Suprapubic skin (tissue), 4 donors: ENCODE measurements around the gene MARF1. TPM values are rescaled to one million over a fixed set of nuclear protein-coding genes. Genes with fewer than 3 reads are reported as not detected.
"Not testable (repeated sequence)": the region's sequence is repeated elsewhere in the genome, so short reads cannot be mapped to it uniquely, and the experiment has no call there.

Experiments used
- DNase-seq, 2 donors: peaks; one replicate each; pipeline ENCODE4 v3.0.0-alpha.2; 2019; ENCODE audit warnings: low spot score in 2 of 2
- H3K27ac ChIP-seq: fragments of 200-600 bp; sonication (generic); one replicate; pipeline ENCODE4 v1.5.1; 2019
- H3K27me3 ChIP-seq: fragments of 200-600 bp; sonication (generic); one replicate; pipeline ENCODE4 v1.5.1; 2019
- H3K36me3 ChIP-seq: fragments of 200-600 bp; sonication (generic); one replicate; pipeline ENCODE4 v1.5.1; 2019
- H3K4me1 ChIP-seq: fragments of 200-600 bp; sonication (generic); one replicate; pipeline ENCODE4 v1.5.1; 2019
- H3K4me3 ChIP-seq: fragments of 200-600 bp; sonication (generic); one replicate; pipeline ENCODE4 v1.5.1; 2019; ENCODE audit warnings: mild to moderate bottlenecking
- H3K9me3 ChIP-seq: fragments of 200-600 bp; sonication (generic); one replicate; pipeline ENCODE4 v1.5.1; 2019
- EP300 ChIP-seq: sonication (generic); formaldehyde crosslinking; IDR thresholded peaks from one replicate; pipeline ENCODE4 v1.6.1; 2017; ENCODE audit warnings: antibody characterized with exemption
- POLR2A ChIP-seq, 2 donors: fragments of 450-650 bp; IDR thresholded peaks; one replicate each; pipeline ENCODE4 v1.6.1; 2017; ENCODE audit warnings: antibody characterized with exemption in 2 of 2, mild to moderate bottlenecking in 2 of 2, moderate library complexity in 2 of 2
- POLR2AphosphoS5 ChIP-seq, 3 donors: sonication (generic); formaldehyde crosslinking; IDR thresholded peaks; one replicate each; pipeline ENCODE4 v1.6.1; 2017; ENCODE audit warnings: antibody characterized with exemption in 3 of 3
- WGBS: methylation state at CpG from one replicate; pipeline ENCODE4 v1.1.5; 2018; 5-methylcytosine and 5-hydroxymethylcytosine counted together
- total RNA-seq, 4 donors: library from RNA; depleted of rRNA; stranded (reverse); fragments of >200 nt; gene quantifications; one replicate each; pipeline ENCODE4 v1.1.0, GENCODE V29; 2016
- TF ChIP-seq, protein P1 (sequence below), 2 donors: fragments of 200-600 bp in 1 of 2; fragments of 450-650 bp in 1 of 2; sonication (generic) in 1 of 2; IDR thresholded peaks; one replicate each; pipeline ENCODE4 v1.5.1; 2016 to 2019; ENCODE audit warnings: antibody characterized with exemption in 2 of 2, mild to moderate bottlenecking in 1 of 2, moderate library complexity in 1 of 2

The MARF1 gene
- total RNA-seq, 4 donors from 2014 or later = 36.2 to 117 (median 44.2) TPM

DNA sequence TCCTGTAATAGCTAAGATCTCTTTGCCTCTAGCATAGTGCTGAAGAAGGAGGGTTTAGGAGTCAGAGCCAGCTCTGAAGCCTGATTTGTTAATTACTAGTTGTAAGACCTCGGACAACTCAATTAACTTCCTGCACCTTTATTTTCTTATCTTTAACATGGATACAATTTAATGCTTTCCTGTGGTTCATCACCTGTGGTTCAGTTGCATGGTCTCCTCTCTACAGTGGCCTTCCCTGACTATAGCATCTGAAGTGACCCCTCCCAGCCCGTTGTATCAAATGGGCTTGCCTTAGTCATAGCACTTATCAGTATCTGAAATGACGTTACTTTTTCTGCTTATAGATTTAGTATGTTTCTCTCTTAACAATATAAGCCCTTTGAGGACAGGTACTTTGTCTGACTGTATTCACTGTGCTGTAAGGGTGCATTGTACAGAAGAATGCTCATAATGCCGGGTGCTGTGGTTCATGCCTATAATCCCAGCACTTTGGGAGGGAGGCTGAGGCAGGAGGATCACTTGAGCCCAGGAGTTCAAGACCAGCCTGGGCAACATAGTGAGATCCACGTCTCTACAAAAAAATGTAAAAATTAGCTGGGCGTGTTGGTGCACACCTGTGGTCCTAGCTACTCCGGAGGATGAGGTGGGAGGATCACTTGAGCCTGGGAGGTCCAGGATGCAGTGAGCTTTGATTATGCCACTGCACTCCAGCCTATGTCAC, 4.5 kb upstream of the MARF1 start:
- no peaks in the 10 kb centered on the region for H3K9me3 ChIP-seq
- DNase-seq = no peak
- peaks cover 3% of the 10 kb centered on the region for H3K36me3 ChIP-seq
- H3K4me1 ChIP-seq = peaks cover 44% of the 10 kb centered on the region
- no peak overlapping the region for H3K4me3 ChIP-seq
- 67% methylated on average over 7 of the region's 7 CpGs for WGBS
- no peaks in the 10 kb centered on the region for H3K27me3 ChIP-seq
- no peak overlapping the region for H3K27ac ChIP-seq
- no peak for TF ChIP-seq POLR2AphosphoS5 (IDR thresholded peaks at IDR 0.05)

- peaks cover 41% of the 10 kb centered on the region for H3K4me1 ChIP-seq
- not testable (repeated sequence) for H3K36me3 ChIP-seq, H3K9me3 ChIP-seq, H3K27me3 ChIP-seq, H3K4me3 ChIP-seq, H3K27ac ChIP-seq, DNase-seq
- WGBS = 71% methylated on average over 13 of the region's 13 CpGs
Observed at GRCh38 chr16:15646557-15647293, 3.8 kb upstream of the MARF1 start.

DNA sequence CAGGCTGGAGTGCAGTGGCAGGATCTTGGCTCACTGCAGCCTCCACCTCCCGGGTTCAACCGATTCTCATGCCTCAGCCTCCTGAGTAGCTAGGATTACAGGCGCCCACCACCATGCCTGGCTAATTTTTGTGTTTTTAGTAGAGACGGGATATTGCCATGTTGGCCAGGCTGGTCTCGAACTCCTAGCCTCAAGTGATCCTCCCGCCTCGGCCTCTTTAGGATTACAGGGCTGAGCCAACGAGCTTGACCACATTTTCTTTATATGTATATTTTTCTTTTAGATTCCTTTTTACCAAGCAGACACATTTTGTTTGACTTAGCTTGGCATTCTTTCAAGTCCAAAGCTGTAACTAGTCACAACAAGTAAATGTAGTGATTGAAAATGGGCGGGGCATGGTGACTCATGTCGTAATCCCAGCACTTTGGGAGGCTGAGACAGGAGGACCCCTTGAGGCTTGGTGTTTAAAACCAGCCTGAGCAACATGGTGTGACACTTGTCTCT, 2.1 kb upstream of the MARF1 start:
- Histone ChIP-seq H3K27ac (peak overlapping the region; percentile 99), H3K4me1 (peaks cover 46% of the 10 kb centered on the region)
- not testable (repeated sequence) for H3K27me3 ChIP-seq, H3K36me3 ChIP-seq, DNase-seq, H3K9me3 ChIP-seq, H3K4me3 ChIP-seq
- WGBS = 56% methylated on average over 10 of the region's 10 CpGs

DNA sequence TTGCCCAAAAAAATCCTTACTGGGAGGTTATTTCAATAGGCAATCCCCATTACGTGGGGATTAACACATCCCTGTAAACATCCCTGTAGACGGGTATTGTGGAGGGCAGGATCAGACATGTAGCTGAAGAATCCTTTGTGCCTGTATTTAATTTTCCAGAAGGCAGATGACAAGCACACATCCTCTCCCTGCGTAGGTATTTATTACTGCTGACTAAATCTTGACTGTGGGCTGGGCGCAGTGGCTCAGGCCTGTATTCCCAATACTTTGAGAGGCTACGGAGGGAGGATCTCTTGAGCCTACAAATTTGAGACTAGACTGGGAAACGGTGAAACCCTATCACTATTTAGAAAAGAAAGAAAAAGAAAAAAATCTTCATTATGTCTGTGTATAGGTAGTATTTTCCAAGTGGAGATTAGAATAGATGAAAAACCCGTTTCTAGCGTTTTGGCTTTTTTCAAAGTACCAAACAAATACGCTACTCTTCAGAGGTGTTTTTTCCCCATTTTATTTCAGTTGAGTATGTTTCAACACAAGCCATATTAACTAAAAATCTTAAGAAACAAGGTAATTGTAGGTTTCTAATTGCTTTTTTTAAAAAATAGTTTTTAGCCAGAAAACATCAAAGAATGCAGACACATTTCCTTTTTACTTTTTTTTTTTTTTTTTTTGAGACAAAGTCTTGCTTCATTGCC, 1.5 kb upstream of the MARF1 start:
- Histone ChIP-seq H3K27me3 (no peaks in the 10 kb centered on the region), H3K27ac (peak overlapping the region; percentile 99), H3K9me3 (no peaks in the 10 kb centered on the region), H3K4me1 (peaks cover 42% of the 10 kb centered on the region), H3K4me3 (peak overlapping the region; percentile 97), H3K36me3 (peaks cover 8% of the 10 kb centered on the region)
- no peak for DNase-seq
- TF ChIP-seq POLR2A (IDR thresholded peaks at IDR 0.05) (no peak), POLR2AphosphoS5 (IDR thresholded peaks at IDR 0.05) (peak in 1 of 3 donors; percentile 55)
- 42% methylated on average over 9 of the region's 9 CpGs for WGBS

DNA sequence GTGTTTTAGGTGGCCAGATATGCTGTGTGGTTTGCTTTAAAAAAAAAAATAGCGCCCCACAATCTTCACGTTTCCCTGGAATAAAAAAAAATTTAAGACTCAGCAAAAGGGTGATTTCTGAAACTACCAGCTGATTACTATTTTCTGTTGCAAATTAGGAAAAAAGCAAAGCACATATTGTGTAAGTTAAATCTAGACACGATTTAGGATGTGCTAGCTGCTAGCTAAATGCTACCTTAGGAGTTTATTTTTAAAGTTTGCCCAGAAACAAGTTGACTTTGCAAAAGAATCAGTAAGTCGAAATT, 944 bp upstream of the MARF1 start:
- H3K9me3 ChIP-seq = no peaks in the 10 kb centered on the region
- H3K4me3 ChIP-seq = peak overlapping the region; percentile 97
- peaks cover 13% of the 10 kb centered on the region for H3K36me3 ChIP-seq
- no peaks in the 10 kb centered on the region for H3K27me3 ChIP-seq
- TF ChIP-seq, protein P1, sequence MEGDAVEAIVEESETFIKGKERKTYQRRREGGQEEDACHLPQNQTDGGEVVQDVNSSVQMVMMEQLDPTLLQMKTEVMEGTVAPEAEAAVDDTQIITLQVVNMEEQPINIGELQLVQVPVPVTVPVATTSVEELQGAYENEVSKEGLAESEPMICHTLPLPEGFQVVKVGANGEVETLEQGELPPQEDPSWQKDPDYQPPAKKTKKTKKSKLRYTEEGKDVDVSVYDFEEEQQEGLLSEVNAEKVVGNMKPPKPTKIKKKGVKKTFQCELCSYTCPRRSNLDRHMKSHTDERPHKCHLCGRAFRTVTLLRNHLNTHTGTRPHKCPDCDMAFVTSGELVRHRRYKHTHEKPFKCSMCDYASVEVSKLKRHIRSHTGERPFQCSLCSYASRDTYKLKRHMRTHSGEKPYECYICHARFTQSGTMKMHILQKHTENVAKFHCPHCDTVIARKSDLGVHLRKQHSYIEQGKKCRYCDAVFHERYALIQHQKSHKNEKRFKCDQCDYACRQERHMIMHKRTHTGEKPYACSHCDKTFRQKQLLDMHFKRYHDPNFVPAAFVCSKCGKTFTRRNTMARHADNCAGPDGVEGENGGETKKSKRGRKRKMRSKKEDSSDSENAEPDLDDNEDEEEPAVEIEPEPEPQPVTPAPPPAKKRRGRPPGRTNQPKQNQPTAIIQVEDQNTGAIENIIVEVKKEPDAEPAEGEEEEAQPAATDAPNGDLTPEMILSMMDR (IDR thresholded peaks at IDR 0.05) = no peak
- no peak for TF ChIP-seq POLR2AphosphoS5 (IDR thresholded peaks at IDR 0.05)
- TF ChIP-seq EP300 = no peak
- TF ChIP-seq POLR2A (IDR thresholded peaks at IDR 0.05) = no peak
- DNase-seq = no peak
- peaks cover 41% of the 10 kb centered on the region for H3K4me1 ChIP-seq
- 6% methylated on average over 4 of the region's 4 CpGs for WGBS
- peak overlapping the region; percentile 99 for H3K27ac ChIP-seq

DNA sequence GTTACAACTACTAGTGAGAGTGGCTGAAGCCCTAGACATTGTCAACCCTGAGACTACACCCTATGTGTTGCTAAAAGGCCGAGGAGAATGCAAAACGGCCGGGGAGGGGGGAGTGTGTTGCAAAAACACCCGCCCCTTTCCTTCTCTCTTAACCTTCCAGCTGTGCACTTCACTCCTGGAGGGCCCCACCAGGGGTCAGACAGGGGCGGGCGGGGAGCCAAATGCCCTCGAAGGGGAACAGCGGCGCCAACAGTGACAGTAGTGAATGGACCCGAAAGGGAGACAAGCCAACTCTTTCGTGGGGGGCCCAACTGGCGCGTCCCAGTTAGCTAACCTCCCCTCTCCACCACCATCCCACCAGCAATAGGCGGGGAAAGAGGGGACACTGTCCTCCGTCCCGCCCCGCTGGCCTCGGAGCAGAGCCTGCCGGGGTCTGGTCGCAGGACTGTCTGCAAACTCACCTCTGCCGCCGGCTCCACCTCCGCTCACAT, 352 bp downstream of the MARF1 start:
- 0% methylated on average over 18 of the region's 23 CpGs for WGBS
- TF ChIP-seq EP300 = no peak
- TF ChIP-seq, protein P1 (IDR thresholded peaks at IDR 0.05) = peak; percentile 13 to 34
- Histone ChIP-seq H3K4me1 (peaks cover 41% of the 10 kb centered on the region), H3K27ac (peak overlapping the region; percentile 99), H3K9me3 (no peaks in the 10 kb centered on the region), H3K27me3 (no peaks in the 10 kb centered on the region), H3K36me3 (peaks cover 26% of the 10 kb centered on the region), H3K4me3 (peak overlapping the region; percentile 97)
- peak; percentile 84 to 91 for DNase-seq
